ENCODE results near the gene BBS1.
"Not testable (repeated sequence)": the region's sequence is repeated elsewhere in the genome, so short reads cannot be mapped to it uniquely, and the experiment has no call there.

The BBS1 gene

DNA sequence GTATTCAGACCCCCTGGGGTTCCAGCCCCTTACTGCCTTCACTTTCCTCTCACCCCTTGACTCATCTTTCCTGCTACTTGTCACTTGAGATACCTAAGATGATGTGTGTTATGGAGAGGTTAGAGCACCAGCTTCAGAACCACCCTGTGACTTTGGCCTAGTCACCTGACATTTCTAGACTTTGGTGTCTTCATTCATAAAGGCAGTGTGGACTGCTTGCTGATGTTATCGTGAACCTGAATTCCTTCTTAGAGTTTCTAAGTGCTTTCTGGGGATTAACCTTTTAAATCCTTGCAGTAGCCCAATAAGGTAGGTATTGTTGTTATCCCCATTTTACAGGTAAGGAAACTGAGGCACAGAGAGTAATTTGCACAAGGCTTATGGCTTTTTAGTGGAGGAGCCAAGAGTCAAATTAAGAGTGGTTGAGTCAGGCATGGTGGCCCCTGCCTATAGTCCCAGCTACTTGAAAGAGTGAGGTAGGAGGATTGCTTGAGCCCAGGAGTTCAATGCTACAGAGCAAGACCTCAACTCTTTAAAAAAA is 5.1 kb upstream of the BBS1 start:
- no peak for DNase-seq
- in situ Hi-C loops (cut with HindIII; ENCODE audit: low pct_ligation_motif_present, low pct_unique_long_range_greater_than_20kb, low sequenced_read_pairs) = no loop called here

DNA sequence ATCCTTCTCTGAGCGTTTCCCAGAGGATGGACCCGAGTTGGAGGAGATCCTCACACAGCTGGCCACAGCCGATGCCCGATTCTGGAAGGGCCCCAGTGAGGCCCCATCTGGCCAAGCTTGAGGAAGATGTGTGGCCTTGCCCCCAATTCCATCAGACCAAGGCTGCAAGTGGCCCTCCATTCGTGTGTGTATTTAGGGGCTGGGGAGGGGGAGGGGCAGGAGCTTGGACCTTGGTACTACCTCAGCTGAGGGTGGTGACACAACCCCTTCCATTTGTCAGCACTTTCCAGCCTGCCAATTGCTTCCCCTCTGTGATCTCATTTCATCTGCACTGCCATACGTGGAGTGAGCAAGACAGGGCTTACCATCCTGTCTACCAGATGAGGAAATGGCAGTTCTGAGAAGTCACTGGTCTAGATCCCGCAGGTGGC is 1.3 kb upstream of the BBS1 start:
- no peak for DNase-seq
- in situ Hi-C loops (cut with HindIII; ENCODE audit: low pct_ligation_motif_present, low pct_unique_long_range_greater_than_20kb, low sequenced_read_pairs) = no loop called here

GRCh38 chr11:66510990-66511339 is 530 bp downstream of the BBS1 start:
- in situ Hi-C loops (cut with HindIII; ENCODE audit: low pct_ligation_motif_present, low pct_unique_long_range_greater_than_20kb, low sequenced_read_pairs) = no loop called here
- no peak for DNase-seq

DNA sequence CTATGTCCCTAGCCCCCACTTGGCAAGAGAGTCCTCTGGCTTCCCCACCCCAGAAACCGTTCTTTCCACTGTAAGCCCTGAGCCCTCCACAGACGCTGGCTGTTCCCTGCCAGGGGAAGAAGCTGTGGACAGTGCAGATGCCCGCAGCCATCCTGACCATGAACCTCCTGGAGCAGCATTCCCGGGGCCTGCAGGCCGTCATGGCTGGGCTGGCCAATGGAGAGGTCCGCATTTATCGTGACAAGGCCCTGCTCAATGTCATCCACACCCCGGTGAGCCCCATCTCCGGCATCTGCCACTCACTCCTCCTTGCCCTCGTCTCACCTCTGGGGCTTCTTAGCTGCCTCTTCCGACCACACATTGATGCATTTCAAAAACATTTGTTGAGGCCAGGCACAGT is 13.2 kb downstream of the BBS1 start:
- no peak for DNase-seq
- in situ Hi-C loops (cut with HindIII; ENCODE audit: low pct_ligation_motif_present, low pct_unique_long_range_greater_than_20kb, low sequenced_read_pairs) = no loop called here

- no peak for DNase-seq
- in situ Hi-C loops (cut with HindIII; ENCODE audit: low pct_ligation_motif_present, low pct_unique_long_range_greater_than_20kb, low sequenced_read_pairs) = no loop called here
Observed at GRCh38 chr11:66524304-66525040, 14.0 kb downstream of the BBS1 start.

- in situ Hi-C loops (cut with HindIII; ENCODE audit: low pct_ligation_motif_present, low pct_unique_long_range_greater_than_20kb, low sequenced_read_pairs) = no loop called here
- DNase-seq = no peak
Observed at GRCh38 chr11:66529069-66529468, 18.6 kb downstream of the BBS1 start.

GRCh38 chr11:66529655-66530054 is 19.2 kb downstream of the BBS1 start:
- in situ Hi-C loops (cut with HindIII; ENCODE audit: low pct_ligation_motif_present, low pct_unique_long_range_greater_than_20kb, low sequenced_read_pairs) = no loop called here

GRCh38 chr11:66530927-66531709 is 20.7 kb downstream of the BBS1 start:
- in situ Hi-C loops (cut with HindIII; ENCODE audit: low pct_ligation_motif_present, low pct_unique_long_range_greater_than_20kb, low sequenced_read_pairs) = no loop called here

More at GRCh38 chr11:66529655-66530054, 19.2 kb downstream of the BBS1 start:
- no peak for DNase-seq

DNA sequence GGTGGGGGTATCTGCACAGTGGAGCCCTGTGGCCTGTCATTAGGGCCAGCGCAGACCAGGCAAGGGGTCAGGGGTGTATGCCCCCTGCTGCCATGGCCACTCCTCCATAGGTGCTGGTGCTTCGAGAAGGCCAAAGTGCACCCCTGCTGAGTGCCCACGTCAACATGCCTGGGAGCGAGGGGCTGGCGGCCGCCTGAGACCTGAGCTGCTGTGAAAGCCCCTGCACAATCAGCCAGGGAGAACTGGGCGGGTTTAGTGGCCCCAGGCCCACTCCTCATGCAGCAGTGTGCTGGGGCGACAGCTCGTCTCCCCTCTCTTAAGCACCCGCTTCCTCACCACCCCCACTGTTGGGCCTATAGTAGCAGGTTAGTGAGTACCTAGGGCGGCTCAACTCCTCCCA is 21.4 kb downstream of the BBS1 start:
- DNase-seq = no peak
- in situ Hi-C loops (cut with HindIII; ENCODE audit: low pct_ligation_motif_present, low pct_unique_long_range_greater_than_20kb, low sequenced_read_pairs) = no loop called here

More at GRCh38 chr11:66530927-66531709, 20.7 kb downstream of the BBS1 start:
- DNase-seq = no peak

- in situ Hi-C loops (cut with HindIII; ENCODE audit: low pct_ligation_motif_present, low pct_unique_long_range_greater_than_20kb, low sequenced_read_pairs) = no loop called here
- no peak for DNase-seq
Observed at GRCh38 chr11:66532784-66533183, 22.3 kb downstream of the BBS1 start.

- in situ Hi-C loops (cut with HindIII; ENCODE audit: low pct_ligation_motif_present, low pct_unique_long_range_greater_than_20kb, low sequenced_read_pairs) = no loop called here
- no peak for DNase-seq
Observed at GRCh38 chr11:66539170-66539869, 28.9 kb downstream of the BBS1 start.

DNA sequence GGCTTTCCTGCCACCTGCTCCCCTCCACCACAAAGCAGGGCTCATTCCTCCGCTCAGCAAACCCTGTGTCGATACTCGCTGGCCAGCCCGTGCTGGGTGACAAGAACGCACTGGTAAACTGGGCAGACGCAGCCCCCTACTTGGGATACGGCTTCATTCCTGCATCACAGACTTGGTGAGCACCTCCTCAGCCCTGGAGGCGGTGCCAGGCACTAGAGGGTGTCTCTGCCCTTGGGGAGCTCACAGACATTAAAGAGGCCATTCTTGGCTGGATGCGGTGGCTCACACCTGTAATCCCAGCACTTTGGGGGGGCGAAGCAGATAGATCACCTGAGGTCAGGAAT is 29.4 kb downstream of the BBS1 start:
- no peak for DNase-seq
- in situ Hi-C loops (cut with HindIII; ENCODE audit: low pct_ligation_motif_present, low pct_unique_long_range_greater_than_20kb, low sequenced_read_pairs) = no loop called here

GRCh38 chr11:66540598-66540997 is 30.2 kb downstream of the BBS1 start:
- DNase-seq; in situ Hi-C loops (cut with HindIII; ENCODE audit: low pct_ligation_motif_present, low pct_unique_long_range_greater_than_20kb, low sequenced_read_pairs): not testable (repeated sequence)

GRCh38 chr11:66541892-66542291 is 31.5 kb downstream of the BBS1 start:
- no peak for DNase-seq
- in situ Hi-C loops (cut with HindIII; ENCODE audit: low pct_ligation_motif_present, low pct_unique_long_range_greater_than_20kb, low sequenced_read_pairs) = no loop called here

DNA sequence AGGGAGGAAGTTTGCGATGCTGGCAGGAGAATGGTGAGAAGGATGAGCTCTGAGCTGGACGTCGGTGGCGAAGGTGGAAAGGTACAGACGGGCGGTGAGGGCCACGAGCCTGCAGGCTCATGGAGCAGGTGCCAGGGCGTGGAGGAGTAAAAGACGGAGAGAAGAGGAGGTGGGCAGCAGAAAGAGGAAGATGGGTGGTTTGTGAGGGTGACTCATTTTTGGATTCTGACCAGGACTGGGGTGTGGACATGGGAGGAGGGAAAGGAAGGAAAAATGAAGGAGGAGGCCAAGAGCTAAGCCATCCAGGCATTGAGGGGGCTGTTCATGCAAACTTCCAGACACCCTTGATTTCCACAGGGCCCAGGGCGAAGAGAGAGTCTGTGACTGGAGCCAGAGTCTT is 31.9 kb downstream of the BBS1 start:
- in situ Hi-C loops (cut with HindIII; ENCODE audit: low pct_ligation_motif_present, low pct_unique_long_range_greater_than_20kb, low sequenced_read_pairs) = no loop called here
- no peak for DNase-seq

- no peak for DNase-seq
- in situ Hi-C loops (cut with HindIII; ENCODE audit: low pct_ligation_motif_present, low pct_unique_long_range_greater_than_20kb, low sequenced_read_pairs) = no loop called here
Observed at GRCh38 chr11:66543263-66544107, 33.0 kb downstream of the BBS1 start.

GRCh38 chr11:66544952-66545351 is 34.5 kb downstream of the BBS1 start:
- in situ Hi-C loops (cut with HindIII; ENCODE audit: low pct_ligation_motif_present, low pct_unique_long_range_greater_than_20kb, low sequenced_read_pairs); DNase-seq: not testable (repeated sequence)

DNA sequence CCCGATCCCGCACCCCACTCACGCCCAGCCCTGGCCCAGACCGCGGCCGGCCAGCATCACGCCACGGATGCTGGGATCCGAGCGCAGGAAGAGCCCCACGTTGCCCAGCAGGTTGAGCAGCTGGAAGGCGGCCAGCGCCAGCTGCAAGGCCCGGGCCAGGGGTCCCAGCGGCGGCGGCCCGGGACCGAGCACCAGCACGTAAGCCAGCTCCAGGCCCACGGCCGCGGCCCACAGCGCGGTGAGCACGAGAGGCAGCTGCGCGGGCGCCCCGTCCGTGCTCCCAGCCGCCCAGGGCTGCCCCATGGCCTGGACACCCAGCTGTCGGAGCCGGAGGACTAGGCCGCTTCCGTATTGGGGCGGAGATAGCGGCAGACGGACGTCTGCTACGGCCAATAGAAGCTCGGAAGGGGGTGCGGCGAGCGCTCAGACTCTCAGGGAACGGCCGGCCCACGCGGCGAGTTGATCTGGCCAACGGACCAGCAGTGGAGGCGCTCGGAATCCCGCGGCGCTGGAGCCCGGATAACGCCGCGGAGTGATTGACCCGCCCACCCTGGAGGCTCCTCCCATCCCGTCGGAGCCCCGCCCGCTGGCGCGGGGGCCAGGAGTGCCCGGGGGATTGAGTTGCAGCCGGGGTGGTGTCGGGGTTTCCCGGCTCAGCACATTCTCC is 35.4 kb downstream of the BBS1 start, which contains the start of gene ZDHHC24:
TSS of gene ZDHHC24 (minus strand) at position 348 of the 667 bp plus-strand sequence. CDS start at position 303, 45 bp downstream.
- peak; percentile 94 for DNase-seq
- in situ Hi-C loops (cut with HindIII; ENCODE audit: low pct_ligation_motif_present, low pct_unique_long_range_greater_than_20kb, low sequenced_read_pairs) = no loop called here

All from ACHN (cell line).